Ectodermal cell (in vitro differentiated cells): ENCODE measurements around the gene LSG1.
"Not testable (repeated sequence)": the region's sequence is repeated elsewhere in the genome, so short reads cannot be mapped to it uniquely, and the experiment has no call there.

ENCODE experiments used
- H3K27ac ChIP-seq: 2 replicates; pipeline ENCODE4 v1.7.0; 2013; ENCODE audit warnings: mild to moderate bottlenecking, low read depth, low read length; ENCODE audit not compliant: insufficient read depth, poor library complexity, severe bottlenecking
- H3K27me3 ChIP-seq: 2 replicates; pipeline ENCODE4 v1.7.0; 2013; ENCODE audit warnings: mild to moderate bottlenecking, low read length; ENCODE audit not compliant: insufficient read depth, control insufficient read depth, poor library complexity, severe bottlenecking
- H3K36me3 ChIP-seq: one replicate; pipeline ENCODE4 v1.7.0; 2013; ENCODE audit warnings: low read length; ENCODE audit not compliant: control insufficient read depth, insufficient read depth
- H3K4me1 ChIP-seq: one replicate; pipeline ENCODE4 v1.7.0; 2013; ENCODE audit warnings: low read length; ENCODE audit not compliant: control insufficient read depth, insufficient read depth
- H3K4me3 ChIP-seq: 2 replicates; pipeline ENCODE4 v1.7.0; 2013; ENCODE audit warnings: low read depth, low read length, control low read depth; ENCODE audit not compliant: insufficient read depth
- H3K9me3 ChIP-seq: 2 replicates; pipeline ENCODE4 v1.7.0; 2013; ENCODE audit warnings: mild to moderate bottlenecking, low read length, moderate library complexity; ENCODE audit not compliant: control insufficient read depth
- WGBS, 2 experiments: methylation state at CpG; one replicate each; pipeline ENCODE4 v1.1.7; 2013; ENCODE audit warnings: missing lambda C conversion rate in 2 of 2; 5-methylcytosine and 5-hydroxymethylcytosine counted together

LSG1 gene

GRCh38 chr3:194632809-194633348 lies 39.1 kb downstream of the LSG1 start:
- H3K27me3 ChIP-seq, result no peaks in the 10 kb centered on the region
- H3K9me3 ChIP-seq, result peaks cover 3% of the 10 kb centered on the region
- no peaks in the 10 kb centered on the region for H3K4me1 ChIP-seq
- H3K4me3 ChIP-seq, result peak overlapping the region; percentile 75
- H3K27ac ChIP-seq, result no peak overlapping the region
- WGBS, 2 experiments, result 3% methylated on average over 56 of the region's 56 CpGs
- H3K36me3 ChIP-seq, result peaks cover 25% of the 10 kb centered on the region

GRCh38 chr3:194632226-194632808 lies 39.7 kb downstream of the LSG1 start:
- Histone ChIP-seq H3K4me3 (peak overlapping the region; percentile 75), H3K9me3 (peaks cover 3% of the 10 kb centered on the region), H3K36me3 (peaks cover 29% of the 10 kb centered on the region), H3K4me1 (no peaks in the 10 kb centered on the region), H3K27ac (no peak overlapping the region), H3K27me3 (no peaks in the 10 kb centered on the region)
- 88 to 90% methylated on average over 11 of the region's 11 CpGs for WGBS, 2 experiments

DNA sequence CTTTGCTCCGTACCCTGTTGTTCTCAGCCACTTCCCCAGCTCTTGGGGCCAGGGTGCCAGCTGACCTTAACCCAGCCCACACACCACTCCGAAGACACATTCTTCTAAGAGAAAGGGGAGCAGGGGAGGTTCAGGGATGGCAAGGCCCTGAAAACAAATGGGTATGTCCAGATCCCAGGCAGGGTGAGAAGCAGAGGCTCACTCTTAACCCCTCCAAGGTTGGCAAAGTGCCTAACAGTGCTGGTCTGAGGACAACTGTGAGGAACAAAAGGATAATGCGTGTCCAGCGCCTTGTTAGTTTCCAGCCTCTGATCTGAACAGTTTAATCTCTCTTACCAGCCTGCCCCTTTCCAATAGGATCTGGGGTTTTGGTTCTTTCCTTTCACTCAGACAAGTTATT lies 40.3 kb downstream of the LSG1 start:
- Histone ChIP-seq H3K36me3 (peaks cover 29% of the 10 kb centered on the region), H3K4me1 (no peaks in the 10 kb centered on the region), H3K9me3 (peaks cover 3% of the 10 kb centered on the region), H3K27me3 (no peaks in the 10 kb centered on the region), H3K4me3 (no peak overlapping the region), H3K27ac (no peak overlapping the region)
- 96 to 97% methylated on average over 4 of the region's 4 CpGs for WGBS, 2 experiments

GRCh38 chr3:194630681-194631080 lies 41.3 kb downstream of the LSG1 start:
- H3K4me1 ChIP-seq, result not testable (repeated sequence)
- 95 to 96% methylated on average over 27 to 29 of the region's 29 CpGs for WGBS, 2 experiments

GRCh38 chr3:194624956-194625355 lies 47.0 kb downstream of the LSG1 start:
- Histone ChIP-seq H3K9me3 (no peaks in the 10 kb centered on the region), H3K4me1 (no peaks in the 10 kb centered on the region), H3K27me3 (no peaks in the 10 kb centered on the region), H3K36me3 (peaks cover 22% of the 10 kb centered on the region), H3K4me3 (no peak overlapping the region), H3K27ac (no peak overlapping the region)
- WGBS, 2 experiments, result 96% methylated on average over 6 of the region's 6 CpGs

More at GRCh38 chr3:194630681-194631080, 41.3 kb downstream of the LSG1 start:
- not testable (repeated sequence) for H3K27me3 ChIP-seq, H3K4me3 ChIP-seq, H3K9me3 ChIP-seq, H3K27ac ChIP-seq
- peaks cover 34% of the 10 kb centered on the region for H3K36me3 ChIP-seq

DNA sequence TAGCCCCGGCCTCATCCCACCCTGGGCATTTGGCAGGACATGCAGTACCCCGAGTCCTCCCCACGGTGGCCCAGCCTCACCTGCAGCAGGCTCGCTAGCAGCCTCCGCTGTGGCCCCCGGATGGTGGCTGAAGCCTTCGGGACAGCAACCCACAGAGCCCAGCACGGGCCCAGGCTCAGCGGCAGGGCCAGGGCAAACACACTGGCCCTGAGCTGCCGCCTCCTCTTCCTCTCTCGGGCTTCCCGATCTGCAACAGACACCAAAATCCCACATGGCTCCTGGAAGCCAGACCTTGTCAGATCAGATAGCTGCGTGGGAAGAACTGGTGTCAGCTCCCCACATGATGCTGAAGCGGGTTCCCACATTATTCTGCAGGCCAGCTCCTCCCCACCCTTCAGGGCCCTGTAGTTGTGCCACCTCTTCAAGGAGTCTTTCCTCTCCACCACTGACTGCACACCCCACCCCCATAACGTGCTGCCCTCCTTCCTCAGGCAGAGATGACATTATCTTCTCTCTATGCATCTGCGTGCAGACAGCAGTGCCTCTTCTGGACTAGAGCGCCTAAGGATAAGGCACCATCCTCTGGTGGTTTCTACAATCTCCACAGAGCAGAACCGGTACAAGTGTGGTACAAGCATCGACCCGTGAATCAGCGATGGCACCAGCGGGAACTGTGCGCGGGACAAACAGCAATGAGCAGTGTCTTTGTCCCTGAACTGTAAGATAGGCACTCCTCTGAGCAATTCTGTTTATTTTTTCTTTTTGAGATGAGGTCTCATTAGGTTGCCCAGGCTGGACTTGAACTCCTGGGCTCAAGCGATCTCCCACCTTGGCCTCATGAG lies 48.3 kb downstream of the LSG1 start:
- H3K4me1 ChIP-seq, result no peaks in the 10 kb centered on the region
- no peak overlapping the region for H3K27ac ChIP-seq
- no peaks in the 10 kb centered on the region for H3K9me3 ChIP-seq
- peaks cover 16% of the 10 kb centered on the region for H3K36me3 ChIP-seq
- H3K27me3 ChIP-seq, result no peaks in the 10 kb centered on the region
- H3K4me3 ChIP-seq, result no peak overlapping the region
- 94% methylated on average over 25 of the region's 25 CpGs for WGBS, 2 experiments

- H3K4me3 ChIP-seq, result no peak overlapping the region
- no peak overlapping the region for H3K27ac ChIP-seq
- H3K9me3 ChIP-seq, result no peaks in the 10 kb centered on the region
- 94% methylated on average over 26 of the region's 26 CpGs for WGBS, 2 experiments
- H3K27me3 ChIP-seq, result no peaks in the 10 kb centered on the region
- peaks cover 8% of the 10 kb centered on the region for H3K36me3 ChIP-seq
- no peaks in the 10 kb centered on the region for H3K4me1 ChIP-seq
Observed at GRCh38 chr3:194622621-194623340, 49.2 kb downstream of the LSG1 start.

DNA sequence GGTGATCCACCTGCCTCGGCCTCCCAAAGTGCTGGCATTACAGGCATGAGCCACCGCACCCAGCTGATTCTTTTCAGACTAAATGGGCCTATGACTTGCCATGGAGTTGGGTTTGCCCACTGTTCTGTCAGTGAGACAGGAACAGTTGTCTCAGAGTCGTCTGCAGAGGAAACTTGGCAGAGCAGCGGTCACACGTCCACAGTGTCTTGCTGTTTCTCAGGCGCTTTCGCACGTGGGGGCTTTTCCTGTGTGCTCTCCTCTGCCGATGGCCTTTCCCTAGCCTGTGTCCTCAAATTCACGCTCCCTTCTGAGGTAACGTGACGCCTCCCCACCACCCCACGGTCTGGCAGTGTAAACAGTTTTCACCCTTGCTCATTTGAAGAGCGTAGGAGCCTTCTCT lies 50.0 kb downstream of the LSG1 start:
- 93 to 95% methylated on average over 14 of the region's 14 CpGs for WGBS, 2 experiments
- H3K4me3 ChIP-seq, result no peak overlapping the region

DNA sequence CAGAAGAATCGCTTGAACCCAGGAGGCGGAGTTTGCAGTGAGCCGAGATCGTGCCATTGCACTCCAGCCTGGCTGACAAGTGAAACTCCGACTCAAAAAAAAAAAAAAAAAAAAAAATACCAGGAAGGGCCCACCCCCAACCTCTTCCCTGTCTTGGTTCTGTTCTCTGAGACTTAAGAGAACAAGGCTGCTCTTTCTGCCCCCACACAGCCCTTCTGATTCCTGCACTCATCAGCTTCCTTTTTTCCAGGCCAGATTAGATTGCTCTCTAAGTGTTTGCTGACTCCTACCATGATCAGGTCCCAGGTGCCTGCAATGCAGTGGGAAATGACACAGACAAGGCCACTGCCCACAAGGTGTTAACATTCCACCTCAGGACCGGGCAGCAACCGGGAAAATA lies 51.8 kb downstream of the LSG1 start:
- no peak overlapping the region for H3K27ac ChIP-seq
- no peaks in the 10 kb centered on the region for H3K4me1 ChIP-seq
- no peaks in the 10 kb centered on the region for H3K9me3 ChIP-seq
- WGBS, 2 experiments, result 93 to 94% methylated on average over 7 of the region's 7 CpGs
- no peaks in the 10 kb centered on the region for H3K36me3 ChIP-seq
- no peaks in the 10 kb centered on the region for H3K27me3 ChIP-seq
- H3K4me3 ChIP-seq, result no peak overlapping the region

More for the DNA sequence above, 50.0 kb downstream of the LSG1 start:
- H3K4me1 ChIP-seq, result no peaks in the 10 kb centered on the region
- no peak overlapping the region for H3K27ac ChIP-seq
- peaks cover 5% of the 10 kb centered on the region for H3K36me3 ChIP-seq
- no peaks in the 10 kb centered on the region for H3K9me3 ChIP-seq
- H3K27me3 ChIP-seq, result no peaks in the 10 kb centered on the region

DNA sequence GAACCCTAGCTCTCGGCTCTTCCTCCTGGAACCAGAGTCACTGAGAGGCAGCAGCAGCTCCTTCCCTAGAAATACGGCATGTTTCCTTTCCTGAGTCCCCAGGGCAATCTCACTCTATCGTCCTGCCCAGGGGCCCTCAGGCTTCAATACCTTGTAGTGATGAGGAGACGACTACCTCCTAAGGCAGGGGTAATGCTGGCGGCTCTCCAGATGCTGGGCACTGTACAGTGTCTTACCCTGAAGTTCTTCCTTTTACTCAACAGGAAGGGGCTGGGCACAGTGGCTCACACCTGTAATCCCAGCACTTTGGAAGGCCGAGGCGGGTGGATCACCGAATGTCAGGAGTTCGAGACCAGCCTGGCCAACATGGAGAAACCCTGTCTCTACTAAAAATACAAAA lies 52.2 kb downstream of the LSG1 start:
- H3K4me1 ChIP-seq, result no peaks in the 10 kb centered on the region
- H3K9me3 ChIP-seq, result no peaks in the 10 kb centered on the region
- H3K36me3 ChIP-seq, result no peaks in the 10 kb centered on the region
- H3K4me3 ChIP-seq, result no peak overlapping the region
- H3K27ac ChIP-seq, result no peak overlapping the region
- 90 to 93% methylated on average over 9 of the region's 9 CpGs for WGBS, 2 experiments
- no peaks in the 10 kb centered on the region for H3K27me3 ChIP-seq
